RWPE1 (cell line): Measurements from ENCODE around the gene PIANP.

Experiments used
- CTCF ChIA-PET: fragments of 350-600 bp; sonication (Branson Sonifier 250); formaldehyde crosslinking; extraction: SDS; loops from one replicate; lab custom pipeline; 2021; lab: Yijun Ruan, JAX
- POLR2A ChIA-PET: fragments of 400-600 bp; formaldehyde crosslinking; extraction: SDS; loops from one replicate; lab custom pipeline; 2020; ENCODE audit warnings: antibody characterized with exemption; ENCODE audit not compliant: low non-redundant PET; lab: Yijun Ruan, JAX
- DNase-seq: peaks from one replicate; pipeline ENCODE4 v3.0.0; 2012; ENCODE audit warnings: low spot score
- H3K27ac ChIP-seq: fragments of 450-650 bp; 2 replicates; pipeline ENCODE4 v1.5.1; 2017
- CTCF ChIP-seq: fragments of 450-650 bp; conservative IDR thresholded peaks from 2 replicates; pipeline ENCODE4 v1.5.1; 2017; ENCODE audit warnings: low read depth, mild to moderate bottlenecking

The PIANP gene

GRCh38 chr12:6703631-6704030, 3.0 kb upstream of the PIANP start:
- no peak overlapping the region for H3K27ac ChIP-seq
- TF ChIP-seq CTCF = no peak
- POLR2A ChIA-PET = no interaction called here
- no peak for DNase-seq
- CTCF ChIA-PET = interaction anchor here (0.6 kb wide), 1 partner anchor 27 kb away, joined by 4 read pairs; no protein-coding TSS in a partner anchor

GRCh38 chr12:6701078-6701768, 608 bp upstream of the PIANP start:
- H3K27ac ChIP-seq = no peak overlapping the region
- ChIA-PET POLR2A (no interaction called here), CTCF (no interaction called here)
- DNase-seq = no peak
- TF ChIP-seq CTCF = no peak

GRCh38 chr12:6699989-6700645, 498 bp downstream of the PIANP start:
- DNase-seq = no peak

GRCh38 chr12:6699259-6699988, 1.2 kb downstream of the PIANP start:
- TF ChIP-seq CTCF = no peak
- H3K27ac ChIP-seq = no peak overlapping the region
- POLR2A ChIA-PET = no interaction called here

More at GRCh38 chr12:6699989-6700645, 498 bp downstream of the PIANP start:
- ChIA-PET POLR2A (interaction anchor here (0.6 kb wide), 2 partner anchors 248 to 307 kb away, joined by 4 to 6 read pairs; partner anchors contain the start of gene TAPBPL), CTCF (no interaction called here)
- no peak overlapping the region for H3K27ac ChIP-seq
- no peak for TF ChIP-seq CTCF

GRCh38 chr12:6698352-6699046, 2.1 kb downstream of the PIANP start:
- CTCF ChIA-PET = interaction anchor here (0.6 to 1.6 kb wide), 6 partner anchors 27 to 400 kb away, joined by 3 to 9 read pairs (median 5); no protein-coding TSS in a partner anchor
- no peak for TF ChIP-seq CTCF
- POLR2A ChIA-PET = no interaction called here
- H3K27ac ChIP-seq = no peak overlapping the region
- DNase-seq = no peak

More at GRCh38 chr12:6699259-6699988, 1.2 kb downstream of the PIANP start:
- CTCF ChIA-PET = interaction anchor here (0.6 to 1.6 kb wide), 3 partner anchors 26 to 85 kb away, joined by 4 to 9 read pairs (median 6); no protein-coding TSS in a partner anchor
- no peak for DNase-seq
